HG02852 (cell line): ENCODE results near the gene ZP1.

Experiments used
- ATAC-seq: cut with Tn5 transposase; IDR thresholded peaks from one replicate; pipeline ENCODE4 v1.9.1; 2021; ENCODE audit warnings: mild to moderate bottlenecking, moderate library complexity; ENCODE audit not compliant: unreplicated experiment

The ZP1 gene

DNA sequence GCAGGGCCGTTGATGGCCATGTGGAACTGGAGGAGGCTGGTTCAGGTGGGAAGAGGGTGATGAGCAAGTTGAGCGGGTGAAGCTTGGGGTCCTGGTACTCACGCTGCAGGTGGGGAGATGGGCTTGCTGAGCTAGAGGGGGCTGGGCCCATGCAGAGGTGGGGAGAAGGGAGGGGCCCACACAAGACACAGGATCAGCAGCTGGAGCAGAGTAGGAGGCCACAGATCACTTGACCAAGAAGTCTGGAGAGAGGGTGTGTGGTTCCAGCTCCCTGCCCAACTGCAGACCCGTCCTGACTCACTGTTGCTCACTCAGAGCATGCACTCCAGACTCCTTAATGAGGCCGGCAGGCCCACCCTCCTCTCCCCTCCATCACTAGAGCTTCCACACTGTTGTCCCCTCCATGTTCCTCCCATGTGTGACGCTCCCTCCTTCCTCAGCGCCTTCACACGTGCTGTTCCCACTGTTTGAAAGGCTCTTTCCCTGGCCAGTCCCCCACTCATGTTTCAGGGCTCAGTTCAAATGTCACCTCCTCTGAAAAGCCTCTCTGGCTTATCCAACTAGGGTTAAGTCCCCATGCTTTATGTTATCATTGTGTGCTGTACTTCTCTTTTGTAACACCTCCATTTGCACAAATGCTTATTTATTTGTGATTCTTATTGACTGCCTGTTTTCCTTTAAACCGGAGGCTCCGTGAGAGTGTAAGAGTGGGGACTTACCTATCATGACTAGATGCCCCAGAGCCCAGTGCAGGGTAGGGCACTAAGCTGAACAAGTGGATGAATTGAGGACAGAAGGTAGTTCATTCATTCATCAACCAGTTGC, 23.1 kb upstream of the ZP1 start:
- ATAC-seq = no peak

DNA sequence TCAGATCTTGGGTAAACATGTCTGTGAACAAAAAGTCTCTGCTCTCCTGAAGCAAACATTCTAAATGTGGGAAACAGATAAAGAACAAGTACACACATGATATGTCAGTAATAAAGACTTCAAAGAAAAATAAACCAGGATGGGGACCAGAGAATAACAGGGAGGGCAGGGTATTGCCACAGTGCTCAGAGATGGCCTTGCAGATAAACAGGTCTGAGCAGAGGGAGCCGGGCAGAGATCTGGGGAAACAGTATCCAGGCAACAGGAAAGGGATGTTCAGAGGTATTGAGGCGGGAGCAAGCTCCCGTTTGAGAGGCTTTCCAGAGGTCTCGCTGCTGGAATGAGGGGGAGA, 22.5 kb upstream of the ZP1 start:
- ATAC-seq = no peak

DNA sequence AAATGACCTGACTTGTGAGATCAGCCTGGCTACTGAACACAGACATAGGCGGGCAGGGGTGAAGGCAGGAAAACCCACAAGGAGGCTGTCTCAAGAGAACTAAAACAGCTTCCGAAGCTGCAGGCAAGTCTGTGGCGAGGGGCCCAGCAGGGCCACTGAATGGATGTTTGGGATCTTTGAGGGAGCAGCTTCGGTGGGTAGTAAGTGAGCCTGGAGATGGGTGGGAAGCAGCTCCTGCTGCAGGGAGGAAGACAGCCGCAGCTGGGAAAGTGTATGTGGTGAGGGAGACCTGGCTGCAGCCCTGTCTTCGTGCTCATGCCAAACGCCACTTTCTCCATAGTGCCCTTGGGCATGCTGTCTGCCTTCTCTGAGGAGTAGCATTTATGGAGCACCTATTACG, 22.0 kb upstream of the ZP1 start:
- ATAC-seq = no peak

DNA sequence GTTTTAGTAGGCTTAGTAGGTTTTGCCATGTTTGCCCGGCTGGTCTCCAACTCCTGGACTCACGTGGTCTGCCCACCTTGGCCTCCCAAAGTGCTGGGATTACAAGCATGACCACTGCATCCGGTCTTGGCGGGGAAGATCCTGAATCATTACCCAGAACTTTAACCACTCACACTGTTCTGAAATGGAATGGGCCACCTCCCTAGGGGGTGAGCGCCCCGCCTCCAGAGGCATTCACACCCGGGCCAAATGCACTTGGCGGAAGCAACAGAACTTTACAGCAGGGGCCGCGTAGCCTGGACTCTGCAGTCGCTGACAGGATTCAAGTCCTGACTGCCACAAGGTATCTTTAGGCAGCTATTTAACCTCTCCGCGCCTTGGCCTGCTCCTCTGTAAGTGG, 20.1 kb upstream of the ZP1 start:
- no peak for ATAC-seq

GRCh38 chr11:60847896-60848295, 19.4 kb upstream of the ZP1 start:
- ATAC-seq = no peak

DNA sequence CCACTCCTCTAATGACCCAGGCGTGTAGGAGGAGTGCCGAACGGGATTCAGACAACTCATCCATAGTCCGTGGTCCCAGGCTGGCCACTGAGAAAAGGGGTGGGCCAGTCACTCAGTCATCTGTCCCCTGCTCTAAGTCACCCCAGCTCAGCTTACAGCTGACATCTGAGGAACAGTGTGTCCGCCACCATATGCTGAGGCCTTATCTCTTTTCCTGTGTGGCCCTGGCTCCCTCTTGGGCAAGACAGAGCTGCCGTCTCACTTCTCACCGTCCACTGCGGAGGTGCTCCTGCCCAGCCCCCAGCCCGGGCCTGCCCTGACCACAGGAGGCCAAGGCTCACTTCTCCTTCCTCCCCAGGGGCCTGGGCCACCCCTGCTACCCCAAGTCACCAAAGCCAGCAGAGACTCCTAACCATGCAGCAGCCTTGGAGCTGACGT, 18.6 kb upstream of the ZP1 start:
- no peak for ATAC-seq

DNA sequence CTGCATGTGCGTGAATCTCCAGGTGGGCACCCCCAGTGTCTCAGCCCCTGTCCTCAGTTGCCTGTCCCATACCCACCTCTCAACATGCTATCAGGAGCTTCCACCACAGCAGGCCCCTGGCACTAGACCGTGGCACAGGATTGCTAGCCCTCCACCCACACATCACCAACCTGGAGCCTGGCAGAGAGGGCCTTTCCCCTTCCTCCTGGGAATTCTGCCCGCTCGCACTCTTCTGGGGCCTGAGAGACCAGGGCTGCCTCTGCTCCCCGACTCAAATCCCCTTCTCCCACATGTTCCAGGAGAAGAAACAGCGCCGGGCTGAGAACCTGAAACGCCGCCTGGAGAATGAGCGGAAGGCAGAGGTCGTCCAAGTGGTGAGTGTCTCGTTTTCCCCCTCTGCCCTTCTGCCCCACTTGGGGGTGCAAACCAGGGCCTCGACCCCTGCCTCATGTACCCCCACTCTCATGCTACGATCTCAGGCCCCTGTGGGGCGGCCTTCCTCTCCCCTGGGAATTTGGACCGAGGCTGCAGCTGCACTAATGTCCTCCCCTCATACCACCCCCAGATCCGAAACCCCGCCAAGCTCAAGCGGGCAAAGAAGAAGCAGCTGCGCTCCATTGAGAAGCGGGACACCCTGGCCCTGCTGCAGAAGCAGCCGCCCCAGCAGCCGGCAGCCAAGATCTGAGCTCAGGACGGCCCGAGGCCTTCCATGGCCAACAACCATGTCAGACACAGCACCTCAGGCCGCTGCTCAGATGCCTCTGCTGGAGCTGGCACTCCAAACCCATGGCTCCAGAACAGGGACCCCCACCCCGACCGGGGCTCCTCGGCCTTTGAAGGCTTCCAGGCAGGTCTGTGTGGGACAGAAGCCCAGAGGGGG, 17.5 kb upstream of the ZP1 start:
- no peak for ATAC-seq

GRCh38 chr11:60851327-60852104, 15.8 kb upstream of the ZP1 start:
- ATAC-seq = no peak

- ATAC-seq = no peak
These were observed 15.0 kb upstream of the ZP1 start for GRCh38 chr11:60852117-60852981.

DNA sequence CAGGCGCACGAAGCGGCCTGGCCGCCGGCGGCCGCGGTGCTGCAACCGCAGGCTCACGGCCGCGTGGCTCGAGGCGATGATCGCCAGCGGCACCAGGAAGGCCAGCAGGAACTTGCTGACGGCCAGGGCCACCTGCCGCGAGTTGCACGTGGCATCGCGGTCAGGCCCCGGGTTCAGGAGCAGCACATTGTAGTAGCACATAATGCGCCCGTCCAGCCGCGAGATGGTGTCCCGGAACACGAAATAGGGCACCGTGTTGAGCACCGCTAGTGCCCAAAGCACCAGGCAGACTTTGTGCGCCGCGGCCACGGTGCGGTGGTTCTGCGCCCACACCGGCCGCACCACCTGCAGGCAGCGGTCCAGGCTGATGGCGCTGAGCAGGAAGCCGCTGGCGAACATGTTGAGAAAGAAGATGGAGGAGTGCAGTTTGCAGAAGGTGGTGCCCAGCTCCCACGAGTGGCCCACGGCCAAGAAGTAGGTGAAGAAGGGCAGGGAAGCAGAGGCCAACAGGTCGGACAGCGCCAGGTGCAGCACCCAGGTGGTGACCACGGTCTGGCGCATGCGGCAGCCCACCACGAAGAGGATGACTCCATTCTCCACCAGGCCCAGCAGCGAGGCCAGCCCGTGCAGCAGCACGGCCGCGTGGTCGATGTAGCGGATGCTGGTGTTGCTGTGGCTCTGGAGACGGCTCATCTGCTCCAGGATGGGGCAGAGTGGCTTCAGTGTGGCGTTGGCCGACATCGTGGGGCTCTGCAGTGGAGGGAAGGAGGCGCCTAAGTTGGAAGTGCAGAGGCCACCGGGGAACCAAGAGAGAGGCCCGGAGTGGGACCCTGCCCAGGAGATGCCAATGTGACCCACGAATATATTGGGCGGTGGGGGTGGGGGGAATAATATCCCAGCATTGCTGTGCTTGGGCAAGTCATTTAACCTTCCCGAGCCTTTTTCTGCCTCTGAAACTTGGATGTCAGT, 14.1 kb upstream of the ZP1 start:
- ATAC-seq = no peak

DNA sequence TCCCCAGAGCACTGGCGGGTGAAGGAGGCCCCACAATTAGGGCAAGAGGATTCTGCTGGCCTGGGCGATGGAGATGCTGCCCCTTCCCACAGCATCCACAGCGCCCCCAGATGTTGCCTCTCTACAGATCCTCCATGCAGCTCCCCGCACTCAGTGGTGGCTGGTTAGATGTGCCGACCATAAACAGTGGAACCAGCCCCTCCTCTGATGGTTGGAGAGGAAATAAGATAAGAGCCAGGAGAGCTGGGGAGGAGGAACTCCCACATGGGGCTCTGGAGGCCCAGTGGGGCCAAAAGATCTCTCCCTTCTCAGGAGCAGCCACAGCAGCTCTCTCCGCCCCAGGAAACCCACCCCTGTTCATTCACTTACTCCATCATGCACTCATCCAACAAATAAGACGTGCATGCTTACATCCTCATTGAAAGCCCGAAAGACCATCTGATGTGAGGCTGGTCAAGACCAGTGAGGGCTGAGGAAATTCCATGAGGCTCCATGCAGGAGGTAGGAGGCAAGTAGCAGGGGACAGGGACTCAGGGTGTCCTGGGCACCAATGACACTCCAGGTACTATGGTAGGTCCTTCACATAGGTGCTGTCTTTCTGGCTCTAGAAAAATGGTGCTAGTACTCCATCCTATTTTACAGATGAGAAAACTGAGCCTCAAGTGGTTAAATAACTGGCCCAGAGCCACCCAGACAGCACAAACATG, 13.0 kb upstream of the ZP1 start:
- no peak for ATAC-seq

DNA sequence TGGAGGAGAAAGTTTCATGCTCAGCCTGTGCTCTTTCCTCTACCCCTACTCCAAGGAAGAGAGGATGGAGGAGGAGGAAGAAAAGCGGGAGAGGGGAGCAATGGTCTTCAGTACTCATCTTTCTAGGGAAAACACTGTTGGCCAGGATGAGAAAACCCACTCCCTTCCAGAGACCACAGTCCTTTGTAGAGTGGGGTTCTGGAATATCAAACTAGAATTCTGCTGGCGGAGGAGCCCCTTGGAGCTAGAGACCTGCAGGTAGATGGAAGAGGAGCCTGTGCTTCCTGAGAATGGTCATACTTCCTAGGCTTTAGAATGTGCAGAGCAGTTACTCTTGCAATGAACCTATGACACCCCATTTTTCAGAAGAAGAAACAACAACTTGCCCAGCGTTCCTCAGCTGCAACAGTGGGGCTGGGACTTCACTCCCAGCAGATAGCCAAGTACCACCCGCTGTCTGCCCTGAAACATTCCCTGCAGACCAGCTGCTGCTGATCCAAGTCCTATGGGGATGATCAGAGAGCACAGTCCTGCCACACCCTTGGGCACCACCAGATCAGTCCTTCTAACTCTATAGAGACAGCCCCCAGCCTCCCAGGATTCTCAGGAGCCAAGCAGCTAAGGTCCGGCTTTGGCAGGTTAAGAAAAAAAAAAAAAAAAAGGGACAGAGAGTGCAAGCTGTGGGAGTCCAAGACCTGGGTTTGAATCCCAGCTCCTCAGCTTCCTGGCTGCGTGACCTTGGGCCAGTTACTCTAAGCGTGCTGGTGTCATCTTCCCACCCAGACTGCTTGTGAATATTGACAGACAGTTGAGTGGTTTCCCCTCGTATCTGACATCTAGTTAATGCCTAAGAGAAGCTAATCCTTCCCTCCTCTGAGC, 12.3 kb upstream of the ZP1 start:
- ATAC-seq = no peak

GRCh38 chr11:60855726-60856633, 11.4 kb upstream of the ZP1 start, which contains the start of gene PTGDR2:
Gene PTGDR2 (minus strand): TSS chr11:60855950. CDS start chr11:60853722, 2,228 bp downstream.
- ATAC-seq = no peak

DNA sequence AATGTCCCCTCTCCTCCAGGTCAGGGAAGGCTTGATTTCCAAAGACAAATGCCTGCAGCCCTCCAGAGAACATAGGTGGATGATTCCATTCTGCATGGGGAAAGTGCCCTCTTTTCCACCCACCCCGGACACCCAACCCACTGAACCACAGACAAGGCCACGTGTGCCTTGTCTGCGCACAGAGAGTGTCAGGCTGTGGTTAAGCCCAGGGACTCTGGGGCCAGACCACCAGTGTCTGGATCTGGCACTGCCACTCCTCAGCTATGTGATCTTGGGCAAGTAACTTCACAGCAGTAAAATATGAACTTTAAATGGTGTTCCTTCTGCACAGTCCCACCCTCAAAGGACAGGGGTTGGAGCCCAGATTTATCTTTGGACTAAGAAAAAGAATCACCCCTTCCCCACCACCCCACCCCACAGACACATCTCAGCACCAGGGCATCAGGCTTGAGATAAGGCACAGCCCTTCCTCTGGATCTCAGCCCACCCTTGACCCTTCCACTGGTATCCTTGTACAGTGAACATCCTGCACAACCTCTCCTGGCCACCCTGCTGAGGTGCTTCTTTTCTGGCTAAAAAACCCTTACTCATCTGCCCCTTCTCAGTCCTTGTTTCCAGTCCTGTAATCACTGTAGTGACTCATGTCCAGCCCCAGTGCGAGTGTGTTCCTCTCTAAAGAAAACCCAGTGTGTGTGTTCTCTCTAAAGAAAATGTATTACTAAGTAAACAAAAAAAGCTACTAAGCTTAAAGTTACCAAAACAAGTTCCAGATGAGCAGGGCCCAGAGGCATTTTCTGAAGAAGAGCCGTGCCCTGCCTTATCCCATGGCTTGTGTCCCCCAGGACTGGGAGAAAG, 9.7 kb upstream of the ZP1 start:
- ATAC-seq = no peak

- no peak for ATAC-seq
These were observed 9.1 kb upstream of the ZP1 start for GRCh38 chr11:60858236-60858635.
